HCT116 (cell line): ENCODE data around the gene CYB5RL. TPM values are rescaled to one million over a fixed set of nuclear protein-coding genes. Genes with fewer than 3 reads are reported as not detected.

Experiments
- ATAC-seq: fragments of 200-7000 bp; cut with Tn5 transposase; 2 replicates; pipeline ENCODE4 v1.9.1; 2020; ENCODE audit warnings: mild to moderate bottlenecking, moderate library complexity
- Bru-seq: library from RNA; stranded (reverse); fragments of 400-500 nt; gene quantifications from one replicate; lab custom pipeline; 2021; lab: Mats Ljungman, UMichigan
- BruChase-seq, 2 experiments: library from RNA; stranded (reverse); fragments of 400-500 nt; gene quantifications; one replicate each; lab custom pipeline; 2021; lab: Mats Ljungman, UMichigan
- BruUV-seq: library from RNA; stranded (reverse); fragments of 400-500 nt; replicated peaks from 2 replicates; lab custom pipeline; 2021; lab: Mats Ljungman, UMichigan
- CTCF ChIA-PET: fragments of 300-600 bp; sonication (Branson Sonifier 250); formaldehyde crosslinking; loops from one replicate; lab custom pipeline; 2021; ENCODE audit warnings: antibody characterized with exemption; lab: Charles Lee
- POLR2A ChIA-PET: fragments of 300-600, 350-600 bp; sonication (Branson Sonifier 250); formaldehyde crosslinking; loops from one replicate; lab custom pipeline; 2021; ENCODE audit warnings: antibody characterized with exemption; lab: Charles Lee
- RAD21 ChIA-PET, 2 experiments: fragments of 300-600 bp; sonication (Branson Sonifier 250); formaldehyde crosslinking; loops; one replicate each; lab custom pipeline; 2023; ENCODE audit warnings: low total read pairs in 2 of 2; ENCODE audit not compliant: uncharacterized antibody in 2 of 2, unreplicated experiment in 2 of 2, low non-redundant PET in 1 of 2; lab: Charles Lee
- DNase-seq: peaks from one replicate; pipeline ENCODE4 v3.0.0-alpha.2; 2010; ENCODE audit warnings: low read depth, low spot score
- H2AFZ ChIP-seq: fragments of 200-600 bp; shearing (Covaris generic), sonication (generic); 2 replicates; pipeline ENCODE4 v1.6.1; 2017; ENCODE audit warnings: low read depth, mixed run types, mixed read lengths, antibody characterized with exemption, low read length; ENCODE audit not compliant: poor library complexity, severe bottlenecking
- H3K27ac ChIP-seq: 2 replicates; pipeline ENCODE4 v1.5.1; 2012; ENCODE audit warnings: low read depth, low read length
- H3K27me3 ChIP-seq: fragments of 200-600 bp; sonication (generic); 2 replicates; pipeline ENCODE4 v1.6.1; 2016; ENCODE audit warnings: mixed run types, low read length, mixed read lengths; ENCODE audit not compliant: insufficient read depth
- H3K36me3 ChIP-seq, 2 experiments: fragments of 200-500 bp in 1 of 2; fragments of 200-600 bp in 1 of 2; sonication (Bioruptor generic) in 1 of 2; sonication (generic) in 1 of 2; 2 replicates each; pipeline versions ENCODE4 v1.5.1 to v1.6.1; 2014 to 2016; ENCODE audit warnings: low read length in 2 of 2, inconsistent platforms in 1 of 2, mixed read lengths in 1 of 2, mixed run types in 1 of 2; ENCODE audit not compliant: insufficient read depth in 2 of 2, control insufficient read depth in 1 of 2
- H3K4me1 ChIP-seq, 2 experiments: fragments of 200-600 bp in 1 of 2; sonication (generic) in 1 of 2; 2 replicates each; pipeline versions ENCODE4 v1.5.1 to v1.6.1; 2012 to 2017; ENCODE audit warnings: low read length in 2 of 2, inconsistent platforms in 1 of 2, mild to moderate bottlenecking in 1 of 2, mixed read lengths in 1 of 2, mixed run types in 1 of 2, moderate library complexity in 1 of 2; ENCODE audit not compliant: insufficient read depth in 2 of 2, control insufficient read depth in 1 of 2
- H3K4me2 ChIP-seq: fragments of 200-600 bp; sonication (generic); 2 replicates; pipeline ENCODE4 v1.6.1; 2017; ENCODE audit warnings: mixed run types, low read length, mixed read lengths
- H3K4me3 ChIP-seq, 2 experiments: fragments of 200-600 bp in 1 of 2; sonication (generic) in 1 of 2; replicated peaks in 1 of 2; 2 replicates each; pipeline ENCODE4 v1.5.1; 2011 to 2016; ENCODE audit warnings: low read length in 2 of 2, control low read depth in 1 of 2, low read depth in 1 of 2, mild to moderate bottlenecking in 1 of 2, mixed read lengths in 1 of 2, mixed run types in 1 of 2
- H3K79me2 ChIP-seq: fragments of 200-600 bp; sonication (generic); 2 replicates; pipeline ENCODE4 v1.6.1; 2017; ENCODE audit warnings: mild to moderate bottlenecking, mixed run types, low read length, moderate library complexity, mixed read lengths; ENCODE audit not compliant: insufficient read depth
- H3K9ac ChIP-seq: fragments of 200-600 bp; sonication (generic); 2 replicates; pipeline ENCODE4 v1.6.1; 2016; ENCODE audit warnings: low read length, mixed read lengths
- H3K9me2 ChIP-seq: fragments of 200-600 bp; sonication (generic), shearing (Covaris generic); 2 replicates; pipeline ENCODE4 v1.6.1; 2017; ENCODE audit warnings: mixed run types, mild to moderate bottlenecking, moderate library complexity; ENCODE audit not compliant: insufficient read depth
- H3K9me3 ChIP-seq, 2 experiments: fragments of 200-500 bp in 1 of 2; fragments of 200-600 bp in 1 of 2; sonication (Bioruptor generic) in 1 of 2; sonication (generic) in 1 of 2; 2 replicates each; pipeline ENCODE4 v1.6.1; 2014 to 2017; ENCODE audit warnings: low read length in 2 of 2, mixed read lengths in 2 of 2, inconsistent platforms in 1 of 2, low read depth in 1 of 2, mild to moderate bottlenecking in 1 of 2, mixed run types in 1 of 2, moderate library complexity in 1 of 2; ENCODE audit not compliant: control insufficient read depth in 1 of 2, insufficient read depth in 1 of 2
- H4K20me1 ChIP-seq: fragments of 200-600 bp; sonication (generic), shearing (Covaris generic); 2 replicates; pipeline ENCODE4 v1.6.1; 2017; ENCODE audit warnings: mixed run types, mild to moderate bottlenecking, moderate library complexity; ENCODE audit not compliant: insufficient read depth
- CBX3 ChIP-seq: IDR thresholded peaks from 2 replicates; pipeline ENCODE4 v1.6.1; 2012; ENCODE audit warnings: low read depth
- EZH2 ChIP-seq: fragments of 200-600 bp; sonication (generic); IDR thresholded peaks from 2 replicates; pipeline ENCODE4 v1.6.1; 2017; ENCODE audit warnings: antibody characterized with exemption, mixed run types
- EZH2phosphoT487 ChIP-seq: fragments of 200-600 bp; IDR thresholded peaks from 2 replicates; pipeline ENCODE4 v1.6.1; 2018; ENCODE audit warnings: antibody characterized with exemption, borderline replicate concordance
- JUND ChIP-seq: IDR thresholded peaks from 2 replicates; pipeline ENCODE4 v1.6.1; 2012
- POLR2A ChIP-seq: IDR thresholded peaks from 2 replicates; pipeline ENCODE4 v1.7.0; 2011; ENCODE audit warnings: borderline replicate concordance; ENCODE audit not compliant: insufficient read depth, insufficient read length; ENCODE audit errors: extremely low read depth
- POLR2AphosphoS5 ChIP-seq: IDR thresholded peaks from 2 replicates; pipeline ENCODE4 v1.6.1; 2011; ENCODE audit warnings: mild to moderate bottlenecking, low read depth, low read length, moderate library complexity
- SIN3A ChIP-seq: IDR thresholded peaks from 2 replicates; pipeline ENCODE4 v1.6.1; 2012; ENCODE audit warnings: low read depth
- SP1 ChIP-seq: IDR thresholded peaks from 2 replicates; pipeline ENCODE4 v1.6.1; 2012; ENCODE audit warnings: low read depth
- SRF ChIP-seq: IDR thresholded peaks from 2 replicates; pipeline ENCODE4 v1.6.1; 2012; ENCODE audit warnings: low read depth
- YY1 ChIP-seq: IDR thresholded peaks from 2 replicates; pipeline ENCODE4 v1.6.1; 2011; ENCODE audit warnings: low read length, low read depth, moderate library complexity, mild to moderate bottlenecking; ENCODE audit not compliant: insufficient replicate concordance; ENCODE audit errors: extremely low read depth
- ZBTB33 ChIP-seq: IDR thresholded peaks from 2 replicates; pipeline ENCODE4 v1.6.1; 2011; ENCODE audit warnings: mild to moderate bottlenecking, low read length, moderate library complexity; ENCODE audit not compliant: insufficient replicate concordance; ENCODE audit errors: extremely low read depth
- ZFX ChIP-seq: fragments of 450-650 bp; IDR thresholded peaks from 2 replicates; pipeline ENCODE4 v1.6.1; 2017
- intact Hi-C: fragments of 100-400 bp; cut with micrococcal nuclease; formaldehyde crosslinking; loops from 2 replicates; pipeline ENCODE4 v1.10.0; 2022
- long read RNA-seq: library from polyadenylated mRNA; unstranded; transcript quantifications from one replicate; pipeline ENCODE4 v2.0.0, GENCODE V29; 2021; ENCODE audit not compliant: unreplicated experiment
- polyA plus RNA-seq: library from polyadenylated mRNA; unstranded; fragments of >200 nt; gene quantifications from 2 replicates; pipeline ENCODE4 v1.2.1, GENCODE V29; 2012; ENCODE audit warnings: missing spikeins
- total RNA-seq: library from RNA; stranded (reverse); gene quantifications from one replicate; pipeline ENCODE4 v1.2.1, GENCODE V29; 2021; ENCODE audit not compliant: unreplicated experiment
- TF ChIP-seq, protein P1 (sequence below): IDR thresholded peaks from 2 replicates; pipeline ENCODE4 v1.6.1; 2012

Gene CYB5RL
- total RNA-seq (11.7 TPM), Bru-seq, nascent RNA (percentile 54 among the genes with signal in this experiment), BruChase-seq, experiment 1, labeled RNA remaining after a 6-hour chase (percentile 78 among the genes with signal in this experiment), BruChase-seq, experiment 2, labeled RNA remaining after a 2-hour chase (percentile 70 among the genes with signal in this experiment)
- polyA plus RNA-seq, result 3.6 and 5.4 TPM in 2 replicates
- long read RNA-seq, partial matches to known transcripts, result 12 of 25 reads
- long read RNA-seq, other reads (novel, unspliced or antisense), result 11 of 25 reads

- Histone ChIP-seq H3K9ac (peak within 1 kb of the TSS; percentile 90), H2AFZ (peak within 1 kb of the TSS; percentile 67), H4K20me1 (no peaks in the 10 kb centered on the region), H3K27ac (peak within 1 kb of the TSS; percentile 62), H3K9me3 (no peaks in the 10 kb centered on the region), H3K27me3 (no peaks in the 10 kb centered on the region), H3K36me3 (peaks cover 9 to 10% of the 10 kb centered on the region in 2 experiments; a peak in 2 of 4 replicates), H3K4me1 (peaks cover 11 to 17% of the 10 kb centered on the region in 2 experiments), H3K4me2 (peak within 1 kb of the TSS; percentile 97), H3K9me2 (no peaks in the 10 kb centered on the region), H3K4me3 (peak within 1 kb of the TSS; percentile 81 to 89), H3K79me2 (peaks cover 49% of the 10 kb centered on the region)
- peak; percentile 98 for ATAC-seq
- RAD21 ChIA-PET, result interaction anchor here (0.5 to 0.7 kb wide), 2 partner anchors 203 to 515 kb away, joined by 3 to 4 read pairs; no protein-coding TSS in a partner anchor
- BruUV-seq, result no TSS peak
- TF ChIP-seq YY1 (peak; percentile 98), SIN3A (peak; percentile 73), CBX3 (no peak), SRF (no peak; the same call in 1 of the 2 replicates), JUND (no peak), POLR2AphosphoS5 (peak; percentile 94), ZFX (peak; percentile 80; the same call in 1 of the 2 replicates), EZH2phosphoT487 (no peak), POLR2A (peak; percentile 56), ZBTB33 (no peak), EZH2 (no peak), SP1 (peak; percentile 97)
- TF ChIP-seq, protein P1, sequence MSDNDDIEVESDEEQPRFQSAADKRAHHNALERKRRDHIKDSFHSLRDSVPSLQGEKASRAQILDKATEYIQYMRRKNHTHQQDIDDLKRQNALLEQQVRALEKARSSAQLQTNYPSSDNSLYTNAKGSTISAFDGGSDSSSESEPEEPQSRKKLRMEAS, result peak; percentile 49; the same call in 1 of the 2 replicates
- POLR2A ChIA-PET, result interaction anchor here (0.7 to 1.3 kb wide), 6 partner anchors 18 to 299 kb away, joined by 3 to 8 read pairs (median 3); no protein-coding TSS in a partner anchor
- intact Hi-C loops, result loop anchor here (5.0 to 10.0 kb wide), 2 partner anchors 205 to 287 kb away; partner anchors contain the start of gene SSBP3
- CTCF ChIA-PET, result interaction anchor here (0.7 to 2.1 kb wide), 4 partner anchors 18 to 339 kb away, joined by 3 to 8 read pairs (median 4); no protein-coding TSS in a partner anchor
- peak; percentile 96 for DNase-seq
Measured at GRCh38 chr1:54199765-54200518, at the start of gene CYB5RL, which contains the start of gene MRPL37. Gene CYB5RL, minus strand, starts transcription at chr1:54200030. Its CDS starts 4,414 bp downstream, at chr1:54195616. Gene MRPL37, plus strand, starts transcription at chr1:54200167. Its CDS starts 77 bp downstream, at chr1:54200244.
